Endothelial cell of umbilical vein (primary cell): ENCODE results near the gene THEMIS. TPM values are rescaled to one million over a fixed set of nuclear protein-coding genes. Genes with fewer than 3 reads are reported as not detected.

Source experiments
- BruUV-seq: library from RNA; stranded (reverse); fragments of 400-500 nt; replicated peaks from 2 replicates; lab custom pipeline; 2021; lab: Mats Ljungman, UMichigan
- CTCF ChIA-PET: fragments of 300-600, 350-600 bp; sonication (Branson Sonifier 250); formaldehyde crosslinking; loops from one replicate; lab custom pipeline; 2021; ENCODE audit warnings: antibody characterized with exemption, inconsistent platforms; lab: Charles Lee
- POLR2A ChIA-PET: fragments of 300-600, 350-600 bp; sonication (Branson Sonifier 250); formaldehyde crosslinking; loops from one replicate; lab custom pipeline; 2021; ENCODE audit warnings: antibody characterized with exemption, inconsistent platforms; lab: Charles Lee
- DNase-seq: peaks from one replicate; pipeline ENCODE4 v3.0.0-alpha.2; 2011; ENCODE audit warnings: low read depth, low spot score
- FAIRE-seq: peaks from 2 replicates; lab custom pipeline; 2011; peaks lifted over from hg19 to GRCh38; lab: Jason Lieb, UNC
- H2AFZ ChIP-seq: 2 replicates; pipeline ENCODE4 v1.6.0; 2012; ENCODE audit warnings: low read depth, low read length, control low read depth, inconsistent platforms
- H3K27ac ChIP-seq: 2 replicates; pipeline ENCODE4 v1.5.1; 2011; ENCODE audit warnings: low read depth, mild to moderate bottlenecking, control low read depth, low read length, moderate library complexity; ENCODE audit not compliant: insufficient read depth
- H3K27me3 ChIP-seq, 2 experiments: 2 replicates each; pipeline versions ENCODE4 v1.6.0 to v1.6.1; 2011; ENCODE audit warnings: low read length in 2 of 2, mixed read lengths in 1 of 2; ENCODE audit not compliant: control insufficient read depth in 2 of 2, insufficient read depth in 2 of 2
- H3K36me3 ChIP-seq, 2 experiments: 2 replicates in 1 of 2; 3 replicates in 1 of 2; pipeline ENCODE4 v1.5.1; 2011; ENCODE audit warnings: low read length in 2 of 2, mild to moderate bottlenecking in 1 of 2, moderate library complexity in 1 of 2; ENCODE audit not compliant: control insufficient read depth in 2 of 2, insufficient read depth in 2 of 2; ENCODE audit errors: extremely low read depth in 1 of 2
- H3K4me1 ChIP-seq: 3 replicates; pipeline ENCODE4 v1.5.1; 2011; ENCODE audit warnings: mild to moderate bottlenecking, low read length; ENCODE audit not compliant: control insufficient read depth, insufficient read depth; ENCODE audit errors: extremely low read depth
- H3K4me2 ChIP-seq: 2 replicates; pipeline ENCODE4 v1.6.1; 2011; ENCODE audit warnings: low read length, control low read depth, mixed read lengths; ENCODE audit not compliant: insufficient read depth
- H3K4me3 ChIP-seq, 3 experiments: fragments of 200-600 bp in 1 of 3; sonication (generic), shearing (Covaris generic) in 1 of 3; replicated peaks in 1 of 3; 2 replicates each; pipeline ENCODE4 v1.5.1; 2011 to 2016; ENCODE audit warnings: control low read depth in 3 of 3, low read length in 3 of 3, mild to moderate bottlenecking in 2 of 3, inconsistent platforms in 1 of 3, low read depth in 1 of 3, moderate library complexity in 1 of 3; ENCODE audit not compliant: insufficient read depth in 1 of 3
- H3K79me2 ChIP-seq: 2 replicates; pipeline ENCODE4 v1.6.0; 2012; ENCODE audit warnings: low read length, inconsistent platforms; ENCODE audit not compliant: control insufficient read depth, insufficient read depth
- H3K9ac ChIP-seq: replicated peaks from 2 replicates; pipeline ENCODE3; 2011; ENCODE audit warnings: low read length, control low read depth; ENCODE audit not compliant: insufficient read depth; ENCODE audit errors: extremely low read depth
- H3K9me1 ChIP-seq: replicated peaks from 3 replicates; pipeline ENCODE4 v1.6.0; 2011; ENCODE audit warnings: mild to moderate bottlenecking, low read length; ENCODE audit not compliant: control insufficient read depth, insufficient read depth; ENCODE audit errors: extremely low read depth
- H3K9me3 ChIP-seq: replicated peaks from 2 replicates; pipeline ENCODE4 v1.5.1; 2012; ENCODE audit warnings: low read length, inconsistent platforms; ENCODE audit not compliant: control insufficient read depth, insufficient read depth
- H4K20me1 ChIP-seq: replicated peaks from 2 replicates; pipeline ENCODE3; 2011; ENCODE audit warnings: mild to moderate bottlenecking, low read length; ENCODE audit not compliant: control insufficient read depth, insufficient read depth; ENCODE audit errors: extremely low read depth
- EZH2 ChIP-seq: IDR thresholded peaks from 2 replicates; pipeline ENCODE4 v1.6.1; 2012; ENCODE audit warnings: borderline replicate concordance, low read depth, mild to moderate bottlenecking, moderate library complexity, low read length, inconsistent platforms; ENCODE audit not compliant: severe bottlenecking
- FOS ChIP-seq: IDR thresholded peaks from 2 replicates; pipeline ENCODE4 v1.6.1; 2011; ENCODE audit warnings: mild to moderate bottlenecking, low read length, moderate library complexity, borderline replicate concordance; ENCODE audit not compliant: insufficient read depth
- GATA2 ChIP-seq: IDR thresholded peaks from 2 replicates; pipeline ENCODE4 v1.7.0; 2011; ENCODE audit warnings: low read depth, mild to moderate bottlenecking, moderate library complexity, mixed read lengths, low read length; ENCODE audit not compliant: insufficient read length, insufficient read depth
- JUN ChIP-seq: IDR thresholded peaks from 2 replicates; pipeline ENCODE4 v1.6.1; 2011; ENCODE audit warnings: borderline replicate concordance, low read depth; ENCODE audit not compliant: insufficient read length, insufficient read depth
- MYC ChIP-seq: IDR thresholded peaks from one replicate; pipeline ENCODE4 v1.6.1; 2011; ENCODE audit warnings: mild to moderate bottlenecking, low read depth, low read length
- POLR2A ChIP-seq: IDR thresholded peaks from 2 replicates; pipeline ENCODE4 v1.6.1; 2012; ENCODE audit warnings: low read depth, mild to moderate bottlenecking, control low read depth, low read length
- POLR2AphosphoS5 ChIP-seq: IDR thresholded peaks from 2 replicates; pipeline ENCODE4 v1.6.1; 2012; ENCODE audit warnings: low read depth, mild to moderate bottlenecking, control low read depth, low read length, moderate library complexity; ENCODE audit not compliant: insufficient read depth
- dilution Hi-C: fragments of 300-500 bp; cut with MboI; formaldehyde crosslinking; loops from one replicate; pipeline ENCODE4 v1.15.0; 2019; ENCODE audit warnings: low sequenced_read_pairs; ENCODE audit not compliant: extremely low pct_ligation_motif_present
- intact Hi-C: fragments of 100-400 bp; cut with micrococcal nuclease; formaldehyde crosslinking; loops from one replicate; pipeline ENCODE4 v1.10.0; 2022
- polyA plus RNA-seq, 4 experiments: library from polyadenylated mRNA; depleted of rRNA in 3 of 4; stranded (reverse) in 3 of 4; unstranded in 1 of 4; fragments of >200 nt; gene quantifications; 2 replicates each; pipeline versions ENCODE4 v1.2.1 to v1.2.3, GENCODE V29; 2011 to 2012; ENCODE audit warnings: missing spikeins in 1 of 4
- total RNA-seq: library from RNA; stranded (reverse); gene quantifications from 2 replicates; pipeline ENCODE4 v1.2.3, GENCODE V29; 2021
- TF ChIP-seq, protein P1 (sequence below), 2 donors: IDR thresholded peaks; 1 replicate in 1 of 2; 2 replicates in 1 of 2; pipeline ENCODE4 v1.5.1; 2011; ENCODE audit warnings: low read length in 2 of 2, mild to moderate bottlenecking in 2 of 2, moderate library complexity in 2 of 2, control low read depth in 1 of 2, inconsistent platforms in 1 of 2, low read depth in 1 of 2; ENCODE audit not compliant: insufficient read depth in 1 of 2; ENCODE audit errors: extremely low read depth in 1 of 2
- TF ChIP-seq, protein P2 (sequence below): IDR thresholded peaks from 2 replicates; pipeline ENCODE4 v1.6.1; 2011; ENCODE audit not compliant: insufficient read depth, insufficient read length

The THEMIS gene
- total and polyA plus RNA-seq, 2 donors (not counting 3 experiments of a cell fraction or from before 2014, with no cell fraction given): not detected

DNA sequence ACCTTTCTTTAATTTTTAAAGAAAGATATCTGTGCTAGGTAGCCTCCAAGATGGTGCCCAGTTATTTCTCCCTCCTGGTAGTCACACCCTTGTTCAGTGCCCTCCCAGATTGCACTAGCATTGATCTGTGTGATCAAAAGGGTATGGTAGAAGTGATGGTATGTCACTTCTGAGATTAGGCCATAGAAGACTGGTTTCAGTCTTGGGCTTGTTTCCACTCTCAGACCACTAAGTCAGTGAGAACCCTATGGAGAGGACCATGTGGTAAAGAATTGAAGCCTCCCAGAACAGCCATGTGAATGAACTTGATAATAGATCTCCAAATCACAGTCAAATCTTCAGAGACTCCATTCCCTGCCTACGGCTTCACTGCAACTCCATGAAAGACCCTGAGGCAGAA is 57.3 kb downstream of the THEMIS start:
- H3K27ac ChIP-seq: no peak overlapping the region
- DNase-seq: no peak
- no peak for FAIRE-seq
- dilution Hi-C loops: no loop called here
- no peak overlapping the region for H3K4me2 ChIP-seq
- no peak overlapping the region for H3K4me3 ChIP-seq
- TF ChIP-seq JUN (no peak), FOS (no peak), POLR2A (no peak), POLR2AphosphoS5 (no peak), GATA2 (no peak), EZH2 (no peak), MYC (no peak)
- TF ChIP-seq, protein P1, sequence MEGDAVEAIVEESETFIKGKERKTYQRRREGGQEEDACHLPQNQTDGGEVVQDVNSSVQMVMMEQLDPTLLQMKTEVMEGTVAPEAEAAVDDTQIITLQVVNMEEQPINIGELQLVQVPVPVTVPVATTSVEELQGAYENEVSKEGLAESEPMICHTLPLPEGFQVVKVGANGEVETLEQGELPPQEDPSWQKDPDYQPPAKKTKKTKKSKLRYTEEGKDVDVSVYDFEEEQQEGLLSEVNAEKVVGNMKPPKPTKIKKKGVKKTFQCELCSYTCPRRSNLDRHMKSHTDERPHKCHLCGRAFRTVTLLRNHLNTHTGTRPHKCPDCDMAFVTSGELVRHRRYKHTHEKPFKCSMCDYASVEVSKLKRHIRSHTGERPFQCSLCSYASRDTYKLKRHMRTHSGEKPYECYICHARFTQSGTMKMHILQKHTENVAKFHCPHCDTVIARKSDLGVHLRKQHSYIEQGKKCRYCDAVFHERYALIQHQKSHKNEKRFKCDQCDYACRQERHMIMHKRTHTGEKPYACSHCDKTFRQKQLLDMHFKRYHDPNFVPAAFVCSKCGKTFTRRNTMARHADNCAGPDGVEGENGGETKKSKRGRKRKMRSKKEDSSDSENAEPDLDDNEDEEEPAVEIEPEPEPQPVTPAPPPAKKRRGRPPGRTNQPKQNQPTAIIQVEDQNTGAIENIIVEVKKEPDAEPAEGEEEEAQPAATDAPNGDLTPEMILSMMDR (IDR thresholded peaks at IDR 0.05; ENCODE audit: extremely low read depth in 1 of 2, insufficient read depth in 1 of 2, low read depth in 1 of 2, low read length in 2 of 2): no peak
- TF ChIP-seq, protein P2, sequence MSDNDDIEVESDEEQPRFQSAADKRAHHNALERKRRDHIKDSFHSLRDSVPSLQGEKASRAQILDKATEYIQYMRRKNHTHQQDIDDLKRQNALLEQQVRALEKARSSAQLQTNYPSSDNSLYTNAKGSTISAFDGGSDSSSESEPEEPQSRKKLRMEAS: no peak
- no peaks in the 10 kb centered on the region for H3K9me1 ChIP-seq
- no TSS peak for BruUV-seq
- no peak overlapping the region for H2AFZ ChIP-seq
- intact Hi-C loops: no loop called here
- H4K20me1 ChIP-seq: no peaks in the 10 kb centered on the region
- H3K4me1 ChIP-seq: no peaks in the 10 kb centered on the region
- H3K9me3 ChIP-seq: no peaks in the 10 kb centered on the region
- ChIA-PET CTCF (no interaction called here), POLR2A (no interaction called here)
- H3K36me3 ChIP-seq: no peaks in the 10 kb centered on the region
- H3K27me3 ChIP-seq: peaks cover 0 to 5% of the 10 kb centered on the region in 2 experiments
- no peak overlapping the region for H3K9ac ChIP-seq
- H3K79me2 ChIP-seq: no peaks in the 10 kb centered on the region
